Effector memory CD8-positive, alpha-beta T cell (primary cell): ENCODE results near the gene CDH4.

ENCODE experiments used
- ATAC-seq: fragments of 150-1000 bp; cut with Tn5 transposase; replicated peaks from 2 replicates; pipeline ENCODE4 v1.10.0; 2021; ENCODE audit warnings: mild to moderate bottlenecking, moderate library complexity
- DNase-seq, 3 experiments: peaks; one replicate each; pipeline ENCODE4 v3.0.0; 2021
- H3K27ac Mint-ChIP-seq, 2 donors: one replicate each; pipeline ENCODE4 v1.8.0; 2022; ENCODE audit warnings: mild to moderate bottlenecking in 2 of 2, mixed read lengths in 2 of 2, moderate library complexity in 2 of 2
- H3K27me3 Mint-ChIP-seq, 2 donors: one replicate each; pipeline ENCODE4 v1.8.0; 2022; ENCODE audit warnings: mixed read lengths in 2 of 2
- H3K36me3 Mint-ChIP-seq: one replicate; pipeline ENCODE4 v1.8.0; 2022; ENCODE audit warnings: mild to moderate bottlenecking, moderate library complexity, mixed read lengths; ENCODE audit not compliant: insufficient read depth
- H3K4me1 Mint-ChIP-seq, 2 donors: one replicate each; pipeline ENCODE4 v1.8.0; 2022; ENCODE audit warnings: low read depth in 2 of 2, mixed read lengths in 2 of 2
- H3K4me3 Mint-ChIP-seq, 2 donors: one replicate each; pipeline ENCODE4 v1.8.0; 2022; ENCODE audit warnings: mild to moderate bottlenecking in 2 of 2, mixed read lengths in 2 of 2, moderate library complexity in 2 of 2
- H3K9me3 Mint-ChIP-seq, 2 donors: one replicate each; pipeline ENCODE4 v1.8.0; 2022; ENCODE audit warnings: mixed read lengths in 2 of 2

The CDH4 gene

GRCh38 chr20:61640131-61640870 is 388.2 kb downstream of the CDH4 start:
- DNase-seq, result no peak
- H3K36me3 Mint-ChIP-seq, result peaks cover 4% of the 10 kb centered on the region
- H3K9me3 Mint-ChIP-seq, result peaks cover 0 to 1% of the 10 kb centered on the region in 2 donors
- ATAC-seq, result no peak
- H3K27ac Mint-ChIP-seq, result no peak overlapping the region
- H3K4me3 Mint-ChIP-seq, result no peak overlapping the region
- no peaks in the 10 kb centered on the region for H3K4me1 Mint-ChIP-seq
- peaks cover 17 to 41% of the 10 kb centered on the region in 2 donors for H3K27me3 Mint-ChIP-seq

GRCh38 chr20:61640871-61641245 is 388.8 kb downstream of the CDH4 start:
- Mint-ChIP-seq H3K4me1 (no peaks in the 10 kb centered on the region), H3K4me3 (no peak overlapping the region), H3K36me3 (peaks cover 4% of the 10 kb centered on the region), H3K27me3 (peaks cover 17 to 41% of the 10 kb centered on the region in 2 donors), H3K9me3 (peaks cover 0 to 1% of the 10 kb centered on the region in 2 donors), H3K27ac (no peak overlapping the region)
- DNase-seq (no peak), ATAC-seq (no peak)

DNA sequence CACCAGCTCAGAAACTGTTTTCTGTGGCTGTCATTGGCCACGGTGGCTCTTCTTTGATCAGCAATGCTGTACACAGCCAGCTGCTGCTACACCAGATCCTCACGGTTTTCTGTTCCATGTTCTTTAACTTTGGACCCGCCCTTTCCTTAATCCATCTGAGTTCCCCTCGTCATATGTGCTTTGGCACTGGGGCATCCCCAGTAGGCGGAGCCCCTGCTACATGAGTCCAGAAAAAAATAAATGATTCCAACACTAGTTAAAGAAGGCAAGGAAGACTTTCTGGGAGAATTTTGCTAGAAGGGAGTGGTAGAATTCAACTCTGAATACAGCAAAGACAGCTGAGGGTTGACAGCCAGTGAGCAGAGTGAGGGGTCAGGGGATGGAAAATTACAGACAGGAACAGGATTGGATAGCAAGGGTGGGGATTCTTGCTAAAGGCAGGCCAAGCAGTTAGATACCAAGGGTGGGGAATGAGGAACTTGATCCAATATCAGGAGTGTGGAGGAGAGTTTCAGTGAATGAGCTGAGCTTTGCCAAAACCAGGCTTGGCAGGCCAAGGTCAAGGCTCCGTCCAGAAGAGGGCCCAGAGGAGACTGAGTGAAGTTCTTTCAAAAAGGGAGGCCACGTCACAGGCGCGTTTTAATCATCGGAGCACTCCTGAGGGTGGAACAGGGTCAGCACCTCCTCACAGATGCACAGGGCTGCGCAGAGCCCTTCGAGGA is 391.8 kb downstream of the CDH4 start:
- Mint-ChIP-seq H3K27me3 (peaks cover 17 to 30% of the 10 kb centered on the region in 2 donors), H3K27ac (no peak overlapping the region), H3K9me3 (peaks cover 0 to 1% of the 10 kb centered on the region in 2 donors), H3K4me3 (no peak overlapping the region), H3K4me1 (no peaks in the 10 kb centered on the region), H3K36me3 (peaks cover 4% of the 10 kb centered on the region)
- no peak for ATAC-seq
- DNase-seq, result no peak

DNA sequence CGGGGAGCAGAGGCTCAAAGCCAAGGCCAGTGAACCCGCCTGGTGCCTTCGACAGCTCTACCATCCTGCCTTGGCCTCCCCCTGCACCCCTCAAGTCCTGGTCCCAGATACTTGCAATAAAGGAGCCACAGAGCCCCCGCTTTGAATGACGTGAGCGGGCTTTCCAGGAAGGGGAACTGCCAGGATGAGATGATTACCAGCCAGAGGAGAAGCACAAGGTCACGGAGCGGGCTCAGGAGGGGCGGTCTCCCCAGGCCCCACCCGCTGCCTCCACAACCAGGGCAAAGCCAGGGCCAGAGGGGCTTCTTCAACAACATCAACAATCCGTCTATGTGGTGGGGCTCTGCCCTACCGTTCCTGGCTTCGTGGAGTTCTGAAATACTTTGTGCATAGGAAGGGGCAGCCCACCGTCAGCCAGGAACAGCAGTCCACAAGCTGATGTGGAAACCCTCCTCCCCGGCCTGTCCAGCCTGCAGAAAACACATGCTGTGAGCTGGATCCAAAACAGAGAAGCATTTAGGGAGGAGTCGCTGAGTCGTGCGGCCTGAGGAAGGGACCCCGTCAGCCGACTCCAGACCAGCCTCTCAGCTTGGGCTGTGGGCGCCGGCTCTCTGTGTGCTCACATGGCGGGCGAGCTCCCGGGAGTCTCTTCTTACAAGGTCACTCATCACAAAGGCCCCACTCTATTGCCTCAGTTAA is 392.5 kb downstream of the CDH4 start:
- Mint-ChIP-seq H3K9me3 (peaks cover 0 to 1% of the 10 kb centered on the region in 2 donors), H3K27ac (no peak overlapping the region), H3K4me3 (no peak overlapping the region), H3K4me1 (no peaks in the 10 kb centered on the region), H3K36me3 (peaks cover 4% of the 10 kb centered on the region), H3K27me3 (peaks cover 17 to 27% of the 10 kb centered on the region in 2 donors)
- DNase-seq (no peak), ATAC-seq (no peak)

DNA sequence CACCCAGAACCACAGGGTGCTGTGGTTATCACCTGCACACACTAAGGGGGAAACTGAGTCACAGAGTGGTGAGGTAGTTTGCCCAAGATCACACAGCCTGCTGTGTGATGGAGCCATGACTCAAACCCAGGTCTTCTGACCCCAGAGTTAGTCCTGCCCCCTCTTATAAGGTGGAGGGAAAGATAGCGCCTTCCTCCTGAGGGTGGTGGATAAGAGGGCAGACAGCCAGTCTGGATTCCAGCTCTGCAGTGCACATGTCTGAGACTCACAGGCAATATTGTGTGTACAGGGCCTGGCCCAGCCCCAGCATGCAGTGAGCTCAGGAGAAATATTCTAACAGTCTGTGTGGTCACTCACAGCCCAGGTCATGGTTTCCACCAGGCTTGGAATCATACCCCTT is 393.7 kb downstream of the CDH4 start:
- DNase-seq, result no peak
- Mint-ChIP-seq H3K27me3 (peaks cover 9 to 17% of the 10 kb centered on the region in 2 donors), H3K9me3 (peaks cover 0 to 1% of the 10 kb centered on the region in 2 donors), H3K36me3 (peaks cover 3% of the 10 kb centered on the region), H3K27ac (no peak overlapping the region), H3K4me3 (no peak overlapping the region), H3K4me1 (no peaks in the 10 kb centered on the region)
- ATAC-seq, result no peak

DNA sequence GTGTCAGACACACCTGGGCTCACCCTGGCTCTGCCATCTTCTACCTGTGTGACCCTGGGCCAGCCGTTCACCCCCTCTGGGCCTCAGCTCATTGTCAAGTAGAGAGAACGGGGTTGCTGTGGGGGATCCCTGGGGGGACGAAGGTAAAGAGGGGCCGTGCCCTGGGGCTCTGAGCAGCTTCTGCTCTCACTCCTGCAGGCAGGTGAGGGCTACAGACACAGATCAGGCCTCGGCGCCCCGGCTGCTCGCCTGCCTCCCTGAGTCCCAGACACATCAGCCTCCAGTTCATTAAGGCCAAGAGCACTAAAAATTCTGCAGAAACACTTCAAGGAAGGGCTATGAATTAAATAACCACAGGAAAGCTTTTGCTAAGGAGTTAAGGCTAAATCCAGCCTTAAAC is 394.4 kb downstream of the CDH4 start:
- Mint-ChIP-seq H3K4me3 (no peak overlapping the region), H3K9me3 (no peaks in the 10 kb centered on the region), H3K36me3 (no peaks in the 10 kb centered on the region), H3K4me1 (no peaks in the 10 kb centered on the region), H3K27ac (no peak overlapping the region), H3K27me3 (peaks cover 7 to 13% of the 10 kb centered on the region in 2 donors)
- ATAC-seq (no peak), DNase-seq (no peak)

GRCh38 chr20:61646986-61647385 is 394.9 kb downstream of the CDH4 start:
- no peak for DNase-seq
- Mint-ChIP-seq H3K9me3 (no peaks in the 10 kb centered on the region), H3K27ac (no peak overlapping the region), H3K4me1 (no peaks in the 10 kb centered on the region), H3K36me3 (no peaks in the 10 kb centered on the region), H3K4me3 (no peak overlapping the region), H3K27me3 (peaks cover 11 to 13% of the 10 kb centered on the region in 2 donors)
- ATAC-seq, result no peak

DNA sequence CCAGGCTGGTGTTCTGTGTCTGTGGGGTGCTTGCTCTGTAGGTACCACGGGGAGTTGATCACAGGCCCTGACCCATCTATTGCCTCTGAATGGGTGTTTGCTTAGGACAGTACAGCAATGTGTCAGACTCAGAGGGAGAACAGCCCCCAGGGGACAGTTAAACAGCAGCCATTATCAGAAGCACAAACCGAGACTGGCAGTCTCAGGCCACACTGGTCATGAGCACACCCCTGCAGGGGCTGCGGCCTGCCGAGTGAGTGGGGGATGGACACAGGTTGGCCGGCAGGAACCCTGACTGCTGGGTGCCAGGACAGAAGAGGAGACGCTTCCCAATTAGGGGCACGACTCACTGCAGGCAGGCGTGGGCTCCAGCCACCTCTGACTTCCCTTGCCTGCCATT is 395.6 kb downstream of the CDH4 start:
- peaks cover 11 to 13% of the 10 kb centered on the region in 2 donors for H3K27me3 Mint-ChIP-seq
- no peaks in the 10 kb centered on the region for H3K9me3 Mint-ChIP-seq
- no peak for ATAC-seq
- no peak for DNase-seq
- no peak overlapping the region for H3K4me3 Mint-ChIP-seq
- H3K4me1 Mint-ChIP-seq, result no peaks in the 10 kb centered on the region
- no peaks in the 10 kb centered on the region for H3K36me3 Mint-ChIP-seq
- H3K27ac Mint-ChIP-seq, result peak overlapping the region in 1 of 2 donors; percentile 16

DNA sequence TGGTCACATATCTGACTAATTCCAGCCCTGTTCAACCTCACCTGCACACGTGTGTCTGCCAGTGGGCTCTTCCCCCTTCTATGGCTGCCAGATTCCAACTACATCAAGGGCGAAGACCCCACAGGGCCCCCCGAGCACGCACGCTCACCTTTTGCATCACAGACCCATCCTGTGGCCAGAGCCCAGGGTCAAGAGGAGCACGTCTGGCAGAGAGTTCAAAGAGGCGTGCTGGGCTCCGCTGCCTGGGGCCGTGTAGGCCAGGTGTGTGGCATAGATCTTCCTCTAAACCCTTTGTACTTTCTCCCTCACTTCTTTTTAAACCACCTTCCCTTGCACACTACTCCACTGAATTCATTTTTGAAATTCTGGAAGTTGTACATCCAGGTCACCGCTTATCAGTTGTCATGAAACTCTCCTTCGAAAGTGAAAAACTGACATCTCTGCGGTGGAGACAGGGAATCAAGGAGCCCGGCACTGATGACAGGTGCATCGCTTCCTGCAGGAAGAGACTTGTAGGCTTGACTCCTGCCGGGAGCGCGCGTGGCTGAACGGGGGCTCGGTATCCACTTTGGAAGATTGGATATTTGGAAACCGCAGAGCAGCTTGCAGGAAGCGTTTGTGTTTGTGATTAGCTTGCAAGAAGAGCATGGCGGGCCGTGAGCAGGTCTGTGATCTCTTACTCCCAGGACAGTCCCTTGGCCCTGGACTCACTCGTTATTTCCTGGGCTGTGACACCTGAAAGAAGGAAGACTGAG is 397.2 kb downstream of the CDH4 start:
- Mint-ChIP-seq H3K27ac (no peak overlapping the region), H3K9me3 (no peaks in the 10 kb centered on the region), H3K27me3 (peaks cover 4 to 5% of the 10 kb centered on the region in 2 donors), H3K4me3 (no peak overlapping the region), H3K4me1 (no peaks in the 10 kb centered on the region), H3K36me3 (no peaks in the 10 kb centered on the region)
- ATAC-seq (no peak), DNase-seq (no peak)

DNA sequence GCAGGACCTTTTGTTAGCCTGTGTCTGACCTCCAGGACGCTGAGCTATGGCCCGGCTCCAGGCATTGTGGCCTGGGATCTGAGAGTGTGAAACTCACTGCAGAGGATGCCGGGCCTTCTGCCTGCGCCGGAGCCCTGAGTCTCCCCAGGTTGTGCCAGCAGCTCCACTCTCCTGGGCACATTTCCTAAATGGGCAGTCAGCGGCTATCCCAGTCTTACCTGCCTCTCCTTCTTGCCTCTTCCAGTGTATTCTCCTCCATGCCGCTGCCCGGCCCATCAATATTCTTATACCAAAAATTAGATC is 397.8 kb downstream of the CDH4 start:
- ATAC-seq (no peak), DNase-seq (no peak)
- Mint-ChIP-seq H3K27me3 (peaks cover 0 to 5% of the 10 kb centered on the region in 2 donors), H3K4me1 (no peaks in the 10 kb centered on the region), H3K4me3 (no peak overlapping the region), H3K36me3 (no peaks in the 10 kb centered on the region), H3K9me3 (no peaks in the 10 kb centered on the region), H3K27ac (no peak overlapping the region)

GRCh38 chr20:61650912-61651733 is 399.1 kb downstream of the CDH4 start:
- no peaks in the 10 kb centered on the region for H3K9me3 Mint-ChIP-seq

DNA sequence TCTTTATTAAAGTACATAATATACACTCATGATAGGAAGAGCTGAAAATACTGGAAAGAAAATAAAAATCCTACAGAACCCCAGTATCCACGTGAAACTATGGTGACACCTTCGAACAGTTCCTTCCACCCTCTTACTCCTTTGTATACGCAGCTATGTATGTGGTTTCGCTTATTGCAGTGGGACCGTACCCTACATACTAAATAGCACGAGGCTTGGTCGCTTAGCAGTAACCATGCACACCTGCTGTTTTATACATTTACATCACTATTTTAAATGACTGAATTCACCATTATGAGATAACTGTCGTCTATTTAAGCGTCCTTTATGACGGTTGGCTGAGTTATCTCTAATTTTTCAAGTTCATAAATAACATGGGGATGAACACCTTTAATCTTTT is 400.1 kb downstream of the CDH4 start:
- no peak for ATAC-seq
- Mint-ChIP-seq H3K27me3 (peaks cover 5 to 9% of the 10 kb centered on the region in 2 donors), H3K9me3 (no peaks in the 10 kb centered on the region), H3K4me3 (no peak overlapping the region), H3K27ac (no peak overlapping the region), H3K4me1 (peaks cover 0 to 2% of the 10 kb centered on the region in 2 donors), H3K36me3 (no peaks in the 10 kb centered on the region)
- DNase-seq, result no peak

More at GRCh38 chr20:61650912-61651733, 399.1 kb downstream of the CDH4 start:
- H3K4me1 Mint-ChIP-seq, result peaks cover 0 to 2% of the 10 kb centered on the region in 2 donors
- H3K27ac Mint-ChIP-seq, result no peak overlapping the region
- ATAC-seq (no peak), DNase-seq (no peak)
- no peak overlapping the region for H3K4me3 Mint-ChIP-seq
- peaks cover 5 to 8% of the 10 kb centered on the region in 2 donors for H3K27me3 Mint-ChIP-seq
- no peaks in the 10 kb centered on the region for H3K36me3 Mint-ChIP-seq
